GM23248 (cell line): ENCODE results near the gene DENND1A.

Experiments used
- EZH2 ChIP-seq: fragments of 200-600 bp; sonication (generic); IDR thresholded peaks from 2 replicates; pipeline ENCODE4 v1.6.1; 2018; ENCODE audit warnings: antibody characterized with exemption, mild to moderate bottlenecking; ENCODE audit not compliant: insufficient read depth, poor library complexity, severe bottlenecking
- EZH2phosphoT487 ChIP-seq: fragments of 200-600 bp; sonication (generic); IDR thresholded peaks from 2 replicates; pipeline ENCODE4 v1.6.1; 2018; ENCODE audit warnings: antibody characterized with exemption, moderate library complexity, mild to moderate bottlenecking, low read depth; ENCODE audit not compliant: insufficient read depth

DNA sequence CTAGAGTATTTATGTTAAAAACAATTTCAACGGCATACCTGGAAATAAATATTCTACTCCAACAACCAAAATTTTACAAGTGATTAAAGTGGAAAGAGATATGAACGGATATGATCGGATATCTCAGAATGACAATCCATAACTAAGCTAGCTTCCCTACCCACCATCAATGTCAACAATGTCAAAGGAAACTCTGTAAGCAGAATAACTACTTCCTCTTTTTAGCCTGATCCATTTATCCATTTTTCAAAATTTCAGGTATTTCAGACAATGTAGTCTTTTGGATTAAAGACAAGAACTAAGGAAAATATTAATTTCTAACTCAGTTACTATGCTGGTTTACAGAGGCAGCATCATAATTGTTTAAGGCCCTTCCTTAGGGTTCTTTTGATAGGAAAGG, 188.7 kb downstream of the DENND1A start:
- TF ChIP-seq EZH2phosphoT487 (no peak), EZH2 (no peak)
